Mammary epithelial cell (primary cell): ENCODE data around the gene NEK4.

Experiments used
- EZH2 ChIP-seq: IDR thresholded peaks from 2 replicates; pipeline ENCODE4 v1.6.1; 2012; ENCODE audit warnings: low read length, inconsistent platforms, borderline replicate concordance
- TF ChIP-seq, protein P1 (sequence below), 2 donors: IDR thresholded peaks in 1 of 2; conservative IDR thresholded peaks in 1 of 2; 2 replicates each; pipeline ENCODE4 v1.5.1; 2011 to 2012; ENCODE audit warnings: inconsistent platforms in 2 of 2, low read length in 2 of 2, mild to moderate bottlenecking in 2 of 2, control low read depth in 1 of 2, low read depth in 1 of 2; ENCODE audit not compliant: insufficient read depth in 1 of 2; ENCODE audit errors: extremely low read depth in 1 of 2

GRCh38 chr3:52715714-52716305 is 54.9 kb downstream of the NEK4 start:
- TF ChIP-seq, protein P1, sequence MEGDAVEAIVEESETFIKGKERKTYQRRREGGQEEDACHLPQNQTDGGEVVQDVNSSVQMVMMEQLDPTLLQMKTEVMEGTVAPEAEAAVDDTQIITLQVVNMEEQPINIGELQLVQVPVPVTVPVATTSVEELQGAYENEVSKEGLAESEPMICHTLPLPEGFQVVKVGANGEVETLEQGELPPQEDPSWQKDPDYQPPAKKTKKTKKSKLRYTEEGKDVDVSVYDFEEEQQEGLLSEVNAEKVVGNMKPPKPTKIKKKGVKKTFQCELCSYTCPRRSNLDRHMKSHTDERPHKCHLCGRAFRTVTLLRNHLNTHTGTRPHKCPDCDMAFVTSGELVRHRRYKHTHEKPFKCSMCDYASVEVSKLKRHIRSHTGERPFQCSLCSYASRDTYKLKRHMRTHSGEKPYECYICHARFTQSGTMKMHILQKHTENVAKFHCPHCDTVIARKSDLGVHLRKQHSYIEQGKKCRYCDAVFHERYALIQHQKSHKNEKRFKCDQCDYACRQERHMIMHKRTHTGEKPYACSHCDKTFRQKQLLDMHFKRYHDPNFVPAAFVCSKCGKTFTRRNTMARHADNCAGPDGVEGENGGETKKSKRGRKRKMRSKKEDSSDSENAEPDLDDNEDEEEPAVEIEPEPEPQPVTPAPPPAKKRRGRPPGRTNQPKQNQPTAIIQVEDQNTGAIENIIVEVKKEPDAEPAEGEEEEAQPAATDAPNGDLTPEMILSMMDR (conservative IDR thresholded peaks at IDR 0.05 in 1 of 2, IDR thresholded peaks at IDR 0.05 in 1 of 2; ENCODE audit: extremely low read depth in 1 of 2, insufficient read depth in 1 of 2, low read depth in 1 of 2, low read length in 2 of 2): no peak
- TF ChIP-seq EZH2: no peak
